Measurements from ENCODE around the gene GSTM5.
"Not testable (repeated sequence)": the region's sequence is repeated elsewhere in the genome, so short reads cannot be mapped to it uniquely, and the experiment has no call there.

Gene GSTM5

DNA sequence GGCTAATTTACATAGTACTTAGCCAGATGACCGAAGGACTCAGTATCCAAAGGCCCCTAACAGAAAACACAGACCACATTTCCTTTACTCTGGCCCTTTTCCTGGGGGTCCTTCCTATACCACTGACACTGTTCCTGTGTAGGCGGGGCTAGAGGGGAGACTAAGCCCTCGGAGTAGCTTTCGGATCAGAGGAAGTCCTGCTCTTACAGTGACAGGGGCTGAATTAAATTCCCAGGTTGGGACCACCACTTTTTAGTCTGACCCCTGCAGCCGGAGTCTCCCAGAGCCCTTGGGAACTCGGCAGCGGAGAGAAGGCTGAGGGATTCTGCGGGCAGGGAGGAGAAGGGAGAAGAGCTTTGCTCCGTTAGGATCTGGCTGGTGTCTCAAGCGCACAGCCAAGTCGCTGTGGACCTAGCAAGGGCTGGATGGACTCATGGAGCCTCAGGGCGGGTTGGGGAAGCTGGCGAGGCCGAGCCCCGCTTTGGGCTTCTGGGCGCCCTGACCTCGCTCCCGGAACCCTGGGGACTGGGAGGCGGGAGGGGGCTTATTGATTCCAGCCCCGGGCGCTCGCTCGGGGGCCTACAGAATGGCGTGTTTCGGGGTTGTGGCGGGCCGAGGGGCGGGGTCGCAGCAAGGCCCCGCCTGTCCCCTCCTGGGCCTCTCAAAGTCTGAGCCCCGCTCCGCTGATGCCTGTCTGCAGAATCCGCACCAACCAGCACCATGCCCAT, at the start of gene GSTM5:
TSS of gene GSTM5 (plus strand) at position 659 of the 728 bp plus-strand sequence. CDS start at position 721, 62 bp downstream.
- not testable (repeated sequence) for DNase-seq (ENCODE audit: low read depth)

- no peak for DNase-seq (ENCODE audit: low read depth)
Measured at GRCh38 chr1:109664671-109665070, 47.4 kb upstream of the GSTM5 start.

- DNase-seq (ENCODE audit: low read depth): peak; percentile 76
Measured at GRCh38 chr1:109667452-109668122, 44.5 kb upstream of the GSTM5 start, which contains the start of gene GSTM2. GSTM2 (plus strand) TSS chr1:109668057; CDS start chr1:109668116, 59 bp downstream.

DNA sequence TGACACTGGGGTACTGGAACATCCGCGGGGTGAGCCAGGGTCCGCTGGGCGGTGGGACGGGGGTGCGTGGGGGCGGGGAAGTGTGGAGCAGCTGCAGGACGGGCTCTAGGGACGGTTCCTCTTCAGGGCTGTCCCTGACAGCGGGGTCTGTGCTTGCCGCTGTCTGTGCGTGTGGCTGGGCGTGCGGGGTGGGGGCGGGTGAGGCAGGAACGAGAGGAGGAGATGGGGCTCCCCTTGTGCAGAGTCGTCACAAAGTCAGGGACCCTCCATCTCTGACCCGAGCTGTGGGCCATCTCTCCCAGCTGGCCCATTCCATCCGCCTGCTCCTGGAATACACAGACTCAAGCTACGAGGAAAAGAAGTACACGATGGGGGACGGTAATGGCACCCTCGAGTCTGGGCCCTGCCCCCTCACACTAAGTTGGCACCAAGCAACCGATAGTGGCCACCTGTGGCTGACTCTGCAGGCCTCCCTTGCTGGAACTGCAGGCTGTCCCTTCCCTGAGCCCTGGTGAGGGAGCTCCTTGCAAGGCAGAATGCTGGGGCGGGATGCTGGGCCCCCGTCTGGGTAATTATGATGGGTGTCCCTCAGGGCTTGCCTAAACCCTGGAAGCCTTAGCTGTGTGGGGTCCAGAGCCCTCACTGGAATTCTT, 43.8 kb upstream of the GSTM5 start:
- DNase-seq (ENCODE audit: low read depth): no peak

DNA sequence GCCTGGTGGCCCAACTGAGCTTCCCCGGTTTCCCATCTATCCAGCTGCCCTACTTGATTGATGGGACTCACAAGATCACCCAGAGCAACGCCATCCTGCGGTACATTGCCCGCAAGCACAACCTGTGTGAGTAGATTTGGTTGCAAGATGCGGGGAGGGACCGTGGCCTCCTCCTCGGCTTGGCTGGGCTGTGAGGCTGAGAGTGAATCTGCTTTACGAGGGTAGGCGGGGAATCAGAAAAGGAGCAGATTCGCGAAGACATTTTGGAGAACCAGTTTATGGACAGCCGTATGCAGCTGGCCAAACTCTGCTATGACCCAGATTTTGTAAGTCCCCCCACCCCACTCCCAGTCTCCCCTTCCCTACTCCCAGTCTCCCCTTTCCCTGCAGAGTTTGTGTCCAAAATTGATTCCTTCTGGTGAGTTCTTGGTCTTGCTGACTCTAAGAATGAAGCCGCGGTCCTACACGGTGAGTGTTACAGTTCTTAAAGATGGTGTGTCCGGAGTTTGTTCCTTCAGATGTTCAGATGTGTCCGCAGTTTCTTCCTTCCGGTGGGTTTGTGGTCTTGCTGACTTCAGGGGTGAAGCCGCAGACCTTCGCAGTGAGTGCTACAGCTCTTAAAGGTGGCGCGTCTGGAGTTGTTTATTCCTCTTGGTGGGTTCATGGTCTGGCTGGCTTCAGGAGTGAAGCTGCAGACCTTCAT, 42.7 kb upstream of the GSTM5 start:
- DNase-seq (ENCODE audit: low read depth): no peak

- DNase-seq (ENCODE audit: low read depth): not testable (repeated sequence)
Measured at GRCh38 chr1:109669949-109670302, 42.1 kb upstream of the GSTM5 start.

DNA sequence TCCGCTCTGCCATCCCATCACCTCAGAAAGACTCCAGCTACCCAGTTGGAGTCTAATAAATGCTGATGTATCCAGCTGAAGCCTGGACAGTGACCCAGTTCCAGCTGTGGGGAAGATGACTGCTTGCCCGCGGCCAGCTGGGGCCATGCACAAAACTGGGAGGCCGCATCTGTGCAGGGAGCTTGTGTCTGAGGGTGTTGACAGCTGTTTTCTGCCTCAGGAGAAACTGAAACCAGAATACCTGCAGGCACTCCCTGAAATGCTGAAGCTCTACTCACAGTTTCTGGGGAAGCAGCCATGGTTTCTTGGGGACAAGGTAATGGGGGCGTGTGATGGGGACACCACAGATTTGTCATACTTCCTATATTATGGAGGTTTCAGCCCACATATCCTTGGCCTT, 41.0 kb upstream of the GSTM5 start:
- DNase-seq (ENCODE audit: low read depth): no peak

DNA sequence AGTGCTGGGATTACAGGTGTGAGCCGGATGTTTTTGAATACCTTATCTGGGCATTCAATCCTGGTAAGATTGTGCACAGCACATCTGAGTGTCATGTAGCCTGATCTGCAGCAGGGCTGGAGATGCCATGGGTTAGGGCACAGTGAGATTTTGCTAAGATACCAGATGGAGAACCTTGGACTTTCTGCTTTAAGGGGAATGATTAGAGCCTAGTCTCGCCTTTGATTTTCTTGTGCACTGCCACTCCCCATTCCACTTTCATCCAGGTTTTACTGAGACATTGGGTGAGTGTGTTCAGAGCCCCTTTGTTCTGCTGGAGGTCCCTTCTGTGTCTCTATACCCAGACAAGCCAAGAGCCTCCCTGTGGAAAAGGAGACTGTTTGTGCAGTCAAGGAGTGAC, 38.2 kb upstream of the GSTM5 start:
- not testable (repeated sequence) for DNase-seq (ENCODE audit: low read depth)

DNA sequence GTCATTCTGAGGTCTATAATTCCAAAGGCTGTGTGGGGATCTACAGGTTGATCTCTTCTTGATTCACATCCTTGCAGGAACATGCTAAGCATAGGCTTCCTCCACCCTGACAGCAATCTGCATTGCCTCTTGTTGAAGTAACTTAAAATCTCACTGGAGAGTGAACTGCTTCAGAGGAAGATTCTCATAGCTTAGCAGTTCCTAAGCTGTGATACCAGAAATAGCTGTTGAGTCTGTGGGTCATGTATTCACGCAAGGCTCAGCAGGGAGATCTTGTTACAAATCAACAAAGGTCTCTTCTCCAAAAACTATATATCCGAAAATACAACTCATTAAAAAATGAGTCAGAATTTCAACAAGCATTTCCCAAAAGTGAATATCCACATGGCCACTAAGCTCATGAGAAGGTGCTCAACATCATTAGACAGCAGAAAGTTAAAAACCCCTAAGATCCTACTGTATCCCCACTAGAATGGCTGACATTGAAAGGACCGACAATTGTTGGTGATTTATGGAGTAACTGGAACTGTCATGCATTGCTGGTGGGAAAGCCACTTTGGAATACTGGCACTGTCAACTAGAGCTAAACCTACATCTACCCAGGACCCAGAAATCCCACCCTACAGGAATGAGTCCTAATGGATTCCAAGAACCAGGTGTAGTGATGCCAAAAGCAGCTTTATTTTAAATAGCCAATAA, 35.2 kb upstream of the GSTM5 start:
- DNase-seq (ENCODE audit: low read depth): not testable (repeated sequence)

DNA sequence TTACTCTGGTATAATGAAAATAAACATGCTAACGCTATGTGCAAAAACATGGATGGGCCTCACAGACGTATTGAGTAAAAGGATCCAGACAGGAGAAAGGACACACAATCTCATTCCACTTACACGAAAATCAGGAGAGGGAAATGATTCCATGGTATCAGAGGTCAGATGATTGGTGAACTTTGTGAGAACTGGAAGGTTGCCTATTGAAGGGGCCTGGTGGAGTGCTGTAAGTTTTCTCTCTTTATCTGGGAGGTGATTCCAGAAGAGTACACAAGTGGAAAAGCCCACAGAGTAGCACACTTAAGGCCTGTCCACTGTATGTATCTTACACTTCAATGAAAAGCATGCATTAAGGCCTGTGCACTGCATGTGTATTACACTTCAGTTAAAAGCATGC, 34.6 kb upstream of the GSTM5 start:
- DNase-seq (ENCODE audit: low read depth): no peak

DNA sequence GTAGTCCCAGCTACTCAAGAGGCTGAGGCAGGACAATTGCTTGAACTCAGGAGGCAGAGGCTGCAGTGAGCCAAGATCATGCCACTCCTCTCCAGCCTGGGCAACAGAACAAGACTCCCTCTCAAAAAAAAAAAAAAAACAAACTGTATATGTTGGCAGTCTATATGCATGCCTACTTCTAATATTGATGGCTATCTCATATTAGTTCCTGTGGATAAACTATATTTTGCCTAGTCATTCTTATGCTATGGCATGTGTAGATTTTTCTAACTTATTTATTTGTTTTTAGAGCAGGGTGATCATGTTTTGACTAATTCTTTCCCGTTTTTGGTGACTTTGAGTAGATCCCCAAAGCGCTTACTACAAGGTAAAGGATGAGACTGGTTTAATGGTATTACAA, 33.4 kb upstream of the GSTM5 start:
- DNase-seq (ENCODE audit: low read depth): not testable (repeated sequence)

- not testable (repeated sequence) for DNase-seq (ENCODE audit: low read depth)
Measured at GRCh38 chr1:109684777-109685176, 27.3 kb upstream of the GSTM5 start.

DNA sequence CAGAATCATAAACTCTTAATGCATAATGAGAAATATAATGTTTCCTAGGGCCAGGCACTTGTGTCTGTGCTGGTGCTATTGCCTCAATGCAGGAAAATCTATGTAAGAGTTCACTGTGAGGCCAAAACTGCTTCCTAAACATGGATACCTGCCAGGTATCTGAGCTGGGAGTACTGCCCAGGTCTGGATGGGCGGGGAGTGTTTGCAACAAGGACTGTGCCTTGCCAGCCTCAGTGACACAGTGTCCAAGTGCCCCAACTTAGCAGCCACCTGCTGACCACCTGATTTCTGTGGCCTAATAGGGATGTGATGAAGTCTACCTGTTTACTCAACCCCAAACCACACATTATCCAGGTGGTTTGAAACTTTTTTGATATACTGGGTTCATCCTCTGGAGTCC, 26.7 kb upstream of the GSTM5 start:
- not testable (repeated sequence) for DNase-seq (ENCODE audit: low read depth)

DNA sequence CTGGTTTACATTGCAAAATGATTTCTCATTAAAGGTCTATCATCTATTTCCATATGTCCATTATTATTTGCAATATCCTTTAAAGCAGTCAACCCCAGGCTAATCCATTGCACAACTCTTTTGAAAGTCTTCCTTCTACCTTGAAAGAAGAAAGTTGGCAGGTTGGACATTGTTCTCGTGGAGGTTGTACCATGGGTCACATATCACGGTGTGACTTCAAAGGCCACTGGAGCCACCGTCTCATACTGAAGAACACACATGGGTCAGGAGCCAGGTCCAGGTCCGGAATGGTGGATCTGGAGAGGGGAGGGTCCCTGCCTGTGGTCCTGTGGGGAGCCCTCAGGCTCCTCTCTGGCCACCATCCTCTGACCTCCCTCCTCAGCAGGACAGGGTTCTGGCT, 26.2 kb upstream of the GSTM5 start:
- DNase-seq (ENCODE audit: low read depth): not testable (repeated sequence)

DNA sequence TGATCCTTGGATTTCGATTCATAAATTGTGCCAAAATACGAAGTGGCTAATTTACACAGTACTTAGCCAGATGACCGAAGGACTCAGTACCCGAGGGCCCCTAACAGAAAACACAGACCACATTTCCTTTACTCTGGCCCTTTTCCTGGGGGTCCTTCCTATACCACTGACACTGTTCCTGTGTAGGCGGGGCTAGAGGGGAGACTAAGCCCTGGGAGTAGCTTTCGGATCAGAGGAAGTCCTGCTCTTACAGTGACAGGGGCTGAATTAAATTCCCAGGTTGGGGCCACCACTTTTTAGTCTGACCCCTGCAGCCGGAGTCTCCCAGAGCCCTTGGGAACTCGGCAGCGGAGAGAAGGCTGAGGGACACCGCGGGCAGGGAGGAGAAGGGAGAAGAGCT, 24.9 kb upstream of the GSTM5 start:
- DNase-seq (ENCODE audit: low read depth): not testable (repeated sequence)

GRCh38 chr1:109687641-109688499, 24.2 kb upstream of the GSTM5 start, which contains the start of gene GSTM1:
GSTM1 (plus strand) TSS chr1:109687817; CDS start chr1:109687874, 57 bp downstream.
- DNase-seq (ENCODE audit: low read depth): peak; percentile 81

GRCh38 chr1:109689844-109690405, 22.1 kb upstream of the GSTM5 start:
- DNase-seq (ENCODE audit: low read depth): no peak

DNA sequence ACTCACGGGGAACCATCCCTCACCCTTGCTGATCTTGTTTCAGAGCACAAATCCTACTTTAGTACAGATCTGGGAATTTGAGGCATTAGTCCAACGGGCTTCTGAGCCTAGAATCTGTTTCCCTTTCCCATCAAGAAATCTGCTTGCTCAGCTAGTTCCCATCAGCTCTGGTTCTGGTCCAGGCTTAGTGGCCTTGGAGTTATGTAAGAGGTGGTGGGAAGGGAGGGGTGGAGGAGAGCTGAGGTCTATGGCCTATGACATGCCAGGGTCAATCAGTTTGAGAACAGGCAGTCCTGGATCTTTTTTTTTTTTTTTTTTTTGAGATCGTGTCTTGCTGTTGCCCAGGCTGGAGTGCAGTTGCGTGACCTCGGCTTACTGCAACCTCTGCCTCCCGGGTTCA, 20.3 kb upstream of the GSTM5 start:
- DNase-seq (ENCODE audit: low read depth): no peak

GRCh38 chr1:109694400-109694799, 17.7 kb upstream of the GSTM5 start:
- DNase-seq (ENCODE audit: low read depth): not testable (repeated sequence)

DNA sequence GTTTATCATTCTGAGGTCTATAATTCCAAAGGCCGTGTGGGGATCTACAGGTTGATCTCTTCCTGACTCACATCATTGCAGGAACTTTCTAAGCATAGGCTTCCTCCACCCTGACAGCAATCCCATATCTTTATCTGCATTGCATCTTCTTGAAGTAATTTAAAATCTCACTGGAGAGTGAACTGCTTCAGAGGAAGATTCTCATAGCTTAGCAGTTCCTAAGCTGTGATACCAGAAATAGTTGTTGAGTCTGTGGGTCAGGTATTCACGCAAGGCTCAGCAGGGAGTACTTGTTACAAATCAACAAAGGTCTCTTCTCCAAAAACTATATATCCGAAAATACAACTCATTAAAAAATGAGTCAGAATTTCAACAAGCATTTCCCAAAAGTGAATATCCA, 16.9 kb upstream of the GSTM5 start:
- not testable (repeated sequence) for DNase-seq (ENCODE audit: low read depth)
